H9 (cell line): ENCODE measurements around the gene SLC35A1. TPM values are rescaled to one million over a fixed set of nuclear protein-coding genes. Genes with fewer than 3 reads are reported as not detected.

Source experiments
- DNase-seq: peaks from one replicate; pipeline ENCODE4 v3.0.0-alpha.2; 2017
- H2AFZ ChIP-seq: one replicate; pipeline ENCODE4 v1.6.1; 2013; ENCODE audit warnings: mild to moderate bottlenecking, low read length, control low read depth, moderate library complexity
- H2AK5ac ChIP-seq: 2 replicates; pipeline ENCODE4 v1.6.1; 2013; ENCODE audit warnings: low read length, control low read depth, mixed read lengths; ENCODE audit not compliant: insufficient read length
- H2BK120ac ChIP-seq: one replicate; pipeline ENCODE4 v1.6.1; 2013; ENCODE audit warnings: low read depth, mild to moderate bottlenecking, low read length, control low read depth, inconsistent platforms; ENCODE audit not compliant: poor library complexity, severe bottlenecking
- H2BK12ac ChIP-seq: 2 replicates; pipeline ENCODE4 v1.6.1; 2013; ENCODE audit warnings: low read length, control low read depth, mixed read lengths, low read depth; ENCODE audit not compliant: insufficient read length
- H2BK15ac ChIP-seq: 2 replicates; pipeline ENCODE4 v1.6.1; 2013; ENCODE audit warnings: low read depth, low read length, control low read depth
- H2BK20ac ChIP-seq: one replicate; pipeline ENCODE4 v1.6.1; 2013; ENCODE audit warnings: low read depth, mild to moderate bottlenecking, low read length, control low read depth, inconsistent platforms; ENCODE audit not compliant: poor library complexity, severe bottlenecking
- H2BK5ac ChIP-seq: 2 replicates; pipeline ENCODE4 v1.6.1; 2013; ENCODE audit warnings: low read length, control low read depth, mixed read lengths; ENCODE audit not compliant: insufficient read length
- H3K14ac ChIP-seq: 2 replicates; pipeline ENCODE4 v1.6.1; 2013; ENCODE audit warnings: low read length, control low read depth; ENCODE audit not compliant: insufficient read depth
- H3K18ac ChIP-seq: 2 replicates; pipeline ENCODE4 v1.6.1; 2013; ENCODE audit warnings: low read depth, mild to moderate bottlenecking, mixed read lengths, low read length, control low read depth; ENCODE audit not compliant: insufficient read length
- H3K23ac ChIP-seq: 2 replicates; pipeline ENCODE4 v1.6.1; 2013; ENCODE audit warnings: low read length, control low read depth, mixed read lengths, low read depth; ENCODE audit not compliant: insufficient read length
- H3K23me2 ChIP-seq: 2 replicates; pipeline ENCODE4 v1.6.1; 2013; ENCODE audit warnings: low read depth, mild to moderate bottlenecking, mixed read lengths, low read length, control low read depth; ENCODE audit not compliant: insufficient read length, poor library complexity, severe bottlenecking
- H3K27ac ChIP-seq: 2 replicates; pipeline ENCODE4 v1.5.1; 2013; ENCODE audit warnings: low read length, control low read depth, mixed read lengths, low read depth; ENCODE audit not compliant: insufficient read length
- H3K27me3 ChIP-seq: 2 replicates; pipeline ENCODE4 v1.6.1; 2013; ENCODE audit warnings: low read length, control low read depth, inconsistent platforms; ENCODE audit not compliant: insufficient read depth
- H3K4ac ChIP-seq: 2 replicates; pipeline ENCODE4 v1.6.1; 2013; ENCODE audit warnings: low read depth, mild to moderate bottlenecking, control low read depth, inconsistent platforms, low read length, moderate library complexity
- H3K4me1 ChIP-seq: 2 replicates; pipeline ENCODE4 v1.6.1; 2013; ENCODE audit warnings: low read length, control low read depth, inconsistent platforms; ENCODE audit not compliant: insufficient read depth
- H3K4me2 ChIP-seq: 2 replicates; pipeline ENCODE4 v1.6.1; 2013; ENCODE audit warnings: low read length, control low read depth, mixed read lengths; ENCODE audit not compliant: insufficient read length, insufficient read depth
- H3K56ac ChIP-seq: 2 replicates; pipeline ENCODE4 v1.6.1; 2013; ENCODE audit warnings: low read depth, mild to moderate bottlenecking, mixed read lengths, low read length, control low read depth; ENCODE audit not compliant: insufficient read length
- H3K79me1 ChIP-seq: 2 replicates; pipeline ENCODE4 v1.6.1; 2013; ENCODE audit warnings: low read depth, mild to moderate bottlenecking, moderate library complexity, low read length, control low read depth, inconsistent platforms; ENCODE audit not compliant: insufficient read depth, poor library complexity, severe bottlenecking
- H3K79me2 ChIP-seq: 2 replicates; pipeline ENCODE4 v1.6.1; 2013; ENCODE audit warnings: low read length, control low read depth, inconsistent platforms; ENCODE audit not compliant: insufficient read depth
- H3K9ac ChIP-seq: 2 replicates; pipeline ENCODE4 v1.6.1; 2013; ENCODE audit warnings: low read length, control low read depth, mixed read lengths; ENCODE audit not compliant: insufficient read length; ENCODE audit errors: extremely low read depth
- H3K9me3 ChIP-seq: one replicate; pipeline ENCODE4 v1.6.1; 2013; ENCODE audit warnings: low read depth, low read length, inconsistent platforms; ENCODE audit not compliant: control insufficient read depth
- H3T11ph ChIP-seq: one replicate; pipeline ENCODE4 v1.6.1; 2013; ENCODE audit warnings: mild to moderate bottlenecking, low read length, control low read depth, inconsistent platforms
- H4K20me1 ChIP-seq: one replicate; pipeline ENCODE4 v1.6.1; 2013; ENCODE audit not compliant: control insufficient read depth, insufficient read length, insufficient read depth
- H4K5ac ChIP-seq: 2 replicates; pipeline ENCODE4 v1.6.1; 2013; ENCODE audit warnings: low read depth, mild to moderate bottlenecking, mixed read lengths, low read length, control low read depth; ENCODE audit not compliant: insufficient read length
- H4K8ac ChIP-seq: replicated peaks from 2 replicates; pipeline ENCODE4 v1.6.1; 2013; ENCODE audit warnings: low read length, control low read depth, mixed read lengths, low read depth; ENCODE audit not compliant: insufficient read length
- H4K91ac ChIP-seq: 2 replicates; pipeline ENCODE4 v1.6.1; 2013; ENCODE audit warnings: low read depth, mild to moderate bottlenecking, moderate library complexity, mixed read lengths, low read length, control low read depth; ENCODE audit not compliant: insufficient read length
- H3K27ac Mint-ChIP-seq, 3 experiments: 2 replicates in 2 of 3; 3 replicates in 1 of 3; pipeline ENCODE4 v1.8.0; 2020 to 2021; ENCODE audit warnings: mixed read lengths in 3 of 3, mild to moderate bottlenecking in 1 of 3, moderate library complexity in 1 of 3
- H3K27me3 Mint-ChIP-seq: 2 replicates; pipeline ENCODE4 v1.8.0; 2021; ENCODE audit warnings: low read depth, mild to moderate bottlenecking, moderate library complexity, mixed read lengths
- H3K36me3 Mint-ChIP-seq, 3 experiments: 2 replicates in 2 of 3; 3 replicates in 1 of 3; pipeline ENCODE4 v1.8.0; 2020 to 2021; ENCODE audit warnings: low read depth in 3 of 3, mixed read lengths in 3 of 3; ENCODE audit not compliant: insufficient read depth in 1 of 3
- H3K4me1 Mint-ChIP-seq, 2 experiments: 2 replicates each; pipeline ENCODE4 v1.8.0; 2020; ENCODE audit warnings: mixed read lengths in 2 of 2
- H3K4me3 Mint-ChIP-seq, 2 experiments: 2 replicates in 1 of 2; 3 replicates in 1 of 2; pipeline ENCODE4 v1.8.0; 2020 to 2021; ENCODE audit warnings: mild to moderate bottlenecking in 2 of 2, mixed read lengths in 2 of 2, moderate library complexity in 1 of 2
- H3K9me3 Mint-ChIP-seq, 2 experiments: 2 replicates in 1 of 2; 3 replicates in 1 of 2; pipeline ENCODE4 v1.8.0; 2020; ENCODE audit warnings: mild to moderate bottlenecking in 2 of 2, mixed read lengths in 2 of 2, moderate library complexity in 1 of 2
- WGBS: extraction: QIAGEN DNeasy Blood & Tissue Kit; methylation state at CpG from one replicate; pipeline ENCODE4 v1.1.7; 2013; ENCODE audit warnings: missing lambda C conversion rate, low lambda C conversion rate, mixed read lengths; ENCODE audit not compliant: insufficient read length; ENCODE audit errors: extremely low coverage; 5-methylcytosine and 5-hydroxymethylcytosine counted together
- total RNA-seq: library from RNA; stranded (reverse); gene quantifications from 2 replicates; pipeline ENCODE4 v1.2.1, GENCODE V29; 2021
- TF ChIP-seq, protein P1 (sequence below): fragments of 200-600 bp; sonication (generic); conservative IDR thresholded peaks from 3 replicates; pipeline ENCODE4 v1.8.0; 2021; ENCODE audit warnings: antibody characterized with exemption, mild to moderate bottlenecking

SLC35A1 gene
- total RNA-seq, 1 experiment from 2014 or later = 6.1 TPM

DNA sequence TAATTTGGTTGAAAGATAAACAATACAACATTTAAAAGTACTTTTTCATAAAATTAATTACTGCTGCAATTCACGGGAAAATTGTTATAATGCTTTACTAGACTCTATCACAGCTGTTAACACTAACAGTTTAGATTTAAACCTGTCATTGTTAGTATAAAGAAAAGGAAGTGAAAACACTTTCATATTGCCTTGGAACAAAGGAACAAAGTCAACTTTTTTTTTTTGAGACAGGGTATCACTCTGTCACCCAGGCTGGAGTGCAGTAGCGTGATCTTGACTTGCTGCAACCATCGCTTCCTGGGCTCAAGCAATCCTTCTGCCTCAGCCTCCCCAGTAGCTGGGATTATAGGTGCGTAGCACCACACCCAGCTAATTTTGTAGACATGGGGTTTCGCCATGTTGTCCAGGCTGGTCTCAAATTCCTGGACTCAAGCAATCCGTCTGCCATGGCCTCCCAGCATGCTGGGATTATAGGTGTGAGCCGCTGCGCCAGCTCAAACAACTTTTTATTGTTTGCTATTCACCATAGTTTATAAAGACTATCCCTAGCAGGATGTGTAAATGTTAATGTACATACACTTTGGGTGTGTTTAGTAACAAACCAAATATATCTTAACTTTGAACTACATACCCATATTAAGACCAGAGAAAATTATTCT, 22.1 kb downstream of the SLC35A1 start:
- H3K9me3 Mint-ChIP-seq = no peaks in the 10 kb centered on the region
- Histone ChIP-seq H3K9me3 (no peaks in the 10 kb centered on the region), H3K4ac (no peak overlapping the region), H2BK5ac (no peak overlapping the region), H4K5ac (no peak overlapping the region), H3K27ac (no peak overlapping the region), H2AFZ (no peak overlapping the region), H3K4me2 (no peak overlapping the region), H3T11ph (no peak overlapping the region), H3K18ac (no peak overlapping the region), H3K79me1 (no peaks in the 10 kb centered on the region), H3K79me2 (no peaks in the 10 kb centered on the region), H3K4me1 (no peaks in the 10 kb centered on the region), H3K9ac (no peak overlapping the region), H2AK5ac (no peak overlapping the region), H4K8ac (no peak overlapping the region), H4K20me1 (no peaks in the 10 kb centered on the region), H2BK20ac (no peak overlapping the region), H3K23me2 (no peaks in the 10 kb centered on the region), H3K23ac (no peak overlapping the region), H3K56ac (no peak overlapping the region), H3K14ac (no peak overlapping the region), H2BK15ac (no peak overlapping the region), H3K27me3 (no peaks in the 10 kb centered on the region), H2BK12ac (no peak overlapping the region), H4K91ac (no peak overlapping the region), H2BK120ac (no peak overlapping the region)
- DNase-seq = no peak
- no peak overlapping the region for H3K27ac Mint-ChIP-seq
- peaks cover 0 to 5% (median 0%) of the 10 kb centered on the region in 3 experiments; a peak in 2 of 7 replicates for H3K36me3 Mint-ChIP-seq
- H3K4me1 Mint-ChIP-seq = no peaks in the 10 kb centered on the region
- H3K27me3 Mint-ChIP-seq = no peaks in the 10 kb centered on the region
- TF ChIP-seq, protein P1, sequence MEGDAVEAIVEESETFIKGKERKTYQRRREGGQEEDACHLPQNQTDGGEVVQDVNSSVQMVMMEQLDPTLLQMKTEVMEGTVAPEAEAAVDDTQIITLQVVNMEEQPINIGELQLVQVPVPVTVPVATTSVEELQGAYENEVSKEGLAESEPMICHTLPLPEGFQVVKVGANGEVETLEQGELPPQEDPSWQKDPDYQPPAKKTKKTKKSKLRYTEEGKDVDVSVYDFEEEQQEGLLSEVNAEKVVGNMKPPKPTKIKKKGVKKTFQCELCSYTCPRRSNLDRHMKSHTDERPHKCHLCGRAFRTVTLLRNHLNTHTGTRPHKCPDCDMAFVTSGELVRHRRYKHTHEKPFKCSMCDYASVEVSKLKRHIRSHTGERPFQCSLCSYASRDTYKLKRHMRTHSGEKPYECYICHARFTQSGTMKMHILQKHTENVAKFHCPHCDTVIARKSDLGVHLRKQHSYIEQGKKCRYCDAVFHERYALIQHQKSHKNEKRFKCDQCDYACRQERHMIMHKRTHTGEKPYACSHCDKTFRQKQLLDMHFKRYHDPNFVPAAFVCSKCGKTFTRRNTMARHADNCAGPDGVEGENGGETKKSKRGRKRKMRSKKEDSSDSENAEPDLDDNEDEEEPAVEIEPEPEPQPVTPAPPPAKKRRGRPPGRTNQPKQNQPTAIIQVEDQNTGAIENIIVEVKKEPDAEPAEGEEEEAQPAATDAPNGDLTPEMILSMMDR = no peak
- no peak overlapping the region; a peak in 1 of 5 replicates for H3K4me3 Mint-ChIP-seq
- WGBS = no CpG with 5 or more reads among the region's 8 CpGs
